GM19240 (cell line): ENCODE results near the gene ZNF273.

Experiments
- DNase-seq: peaks from one replicate; pipeline ENCODE4 v3.0.0; 2011; ENCODE audit warnings: low spot score; ENCODE audit not compliant: insufficient read length

ZNF273 gene

DNA sequence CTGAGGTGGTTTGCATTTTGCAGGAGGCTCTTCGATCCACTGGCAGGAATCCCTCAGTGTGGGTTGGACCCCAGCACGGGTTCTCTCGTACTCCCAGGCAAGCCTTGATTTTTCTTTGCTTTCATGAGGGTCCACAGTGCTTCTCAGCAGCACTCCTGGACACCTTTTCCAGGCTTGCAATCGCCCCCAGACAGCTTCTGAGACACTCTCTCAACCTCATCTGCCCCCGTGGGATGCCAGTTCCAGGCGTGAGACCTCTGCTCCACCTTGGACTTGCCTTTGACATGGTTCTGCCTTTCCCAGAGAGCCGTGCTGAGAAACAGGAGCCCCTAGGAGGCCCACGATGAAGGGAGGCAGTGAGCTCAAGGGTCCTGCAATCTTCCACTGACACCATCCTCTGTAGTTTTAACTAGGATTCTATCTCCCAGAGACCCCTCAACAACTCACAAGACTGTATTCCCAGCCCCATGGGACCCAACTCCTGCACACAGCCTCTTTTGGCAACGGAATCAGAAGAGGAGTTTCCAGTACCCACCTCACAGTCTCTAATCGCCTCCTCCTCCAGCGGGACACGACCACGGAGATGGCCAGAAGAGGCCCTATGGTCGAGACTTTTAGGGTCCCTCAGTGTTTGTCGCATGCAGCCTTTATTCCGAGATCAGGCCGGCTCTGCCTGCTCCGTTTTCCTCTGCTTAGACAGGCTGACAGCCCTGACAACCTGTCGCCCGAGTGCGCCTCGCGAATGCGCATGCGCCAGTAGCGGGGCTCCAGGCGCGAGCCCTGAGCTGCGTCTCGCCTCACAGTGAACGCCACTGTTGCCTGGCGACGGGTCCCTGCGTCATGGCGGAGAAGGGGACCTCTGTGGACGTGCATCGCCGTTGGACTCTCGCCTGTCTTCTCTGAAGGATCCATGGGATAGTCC is 26.0 kb upstream of the ZNF273 start:
- DNase-seq, result no peak

DNA sequence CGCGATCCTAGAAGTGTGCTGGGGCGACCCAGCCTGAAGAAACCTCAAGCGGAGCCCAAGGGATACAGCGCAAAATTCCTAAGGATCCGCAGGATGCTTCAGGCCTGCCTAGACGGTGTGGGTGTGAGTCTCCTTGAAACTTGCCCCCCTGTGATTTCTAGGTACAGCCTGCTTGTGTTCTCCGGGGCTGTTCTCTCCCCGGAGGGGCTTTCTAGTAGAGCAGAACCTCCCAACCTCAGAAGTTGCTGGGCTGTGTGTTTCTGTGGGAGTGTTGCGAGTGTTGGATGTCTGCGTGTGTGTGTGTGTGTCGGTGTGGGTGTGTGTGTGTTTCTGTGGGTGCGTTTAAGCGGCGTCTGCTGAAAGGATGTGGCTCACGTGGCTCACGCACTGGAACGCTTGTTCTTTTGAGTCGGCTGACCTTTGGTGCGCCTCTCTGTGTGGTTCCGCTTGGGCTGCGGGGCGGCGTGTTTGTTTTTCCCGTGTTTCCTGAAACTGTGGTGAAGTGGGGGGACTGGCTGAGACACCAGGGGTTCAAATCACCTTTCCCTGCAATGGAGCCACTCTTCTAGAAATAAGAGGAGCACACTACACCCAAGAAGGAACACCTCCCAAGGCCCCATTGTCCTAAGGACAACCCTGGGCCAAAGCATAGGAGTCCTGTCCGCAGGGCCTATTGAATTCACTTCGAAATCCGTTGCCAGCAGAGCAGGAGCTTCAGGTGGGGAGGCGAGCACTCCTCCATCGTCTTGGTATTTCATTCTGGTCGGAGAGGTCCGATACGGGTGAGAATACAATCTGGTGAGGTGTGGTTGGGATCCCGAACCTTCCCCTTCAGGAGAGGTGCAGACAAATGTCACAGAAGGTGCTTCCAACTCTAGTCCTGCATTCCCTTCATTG is 25.1 kb upstream of the ZNF273 start:
- no peak for DNase-seq

DNA sequence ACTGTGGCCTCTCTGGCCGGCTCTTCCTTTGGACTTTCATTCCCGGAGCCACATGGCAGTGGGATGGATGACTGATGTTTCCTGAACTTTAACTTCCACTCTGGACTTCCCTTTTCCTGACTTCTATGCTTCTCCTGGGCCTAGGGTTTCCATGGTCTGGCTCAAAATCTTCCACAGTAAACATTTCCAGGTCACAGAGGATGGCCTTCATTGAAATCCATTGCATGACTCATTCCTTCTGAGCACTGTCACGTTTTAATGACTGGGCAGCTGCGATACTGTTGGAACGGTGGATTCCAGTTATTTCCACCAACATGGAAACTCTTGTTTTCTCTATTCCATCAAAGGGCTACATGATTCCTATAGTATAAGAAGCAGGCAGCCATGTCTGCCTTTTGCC is 24.4 kb upstream of the ZNF273 start:
- no peak for DNase-seq

DNA sequence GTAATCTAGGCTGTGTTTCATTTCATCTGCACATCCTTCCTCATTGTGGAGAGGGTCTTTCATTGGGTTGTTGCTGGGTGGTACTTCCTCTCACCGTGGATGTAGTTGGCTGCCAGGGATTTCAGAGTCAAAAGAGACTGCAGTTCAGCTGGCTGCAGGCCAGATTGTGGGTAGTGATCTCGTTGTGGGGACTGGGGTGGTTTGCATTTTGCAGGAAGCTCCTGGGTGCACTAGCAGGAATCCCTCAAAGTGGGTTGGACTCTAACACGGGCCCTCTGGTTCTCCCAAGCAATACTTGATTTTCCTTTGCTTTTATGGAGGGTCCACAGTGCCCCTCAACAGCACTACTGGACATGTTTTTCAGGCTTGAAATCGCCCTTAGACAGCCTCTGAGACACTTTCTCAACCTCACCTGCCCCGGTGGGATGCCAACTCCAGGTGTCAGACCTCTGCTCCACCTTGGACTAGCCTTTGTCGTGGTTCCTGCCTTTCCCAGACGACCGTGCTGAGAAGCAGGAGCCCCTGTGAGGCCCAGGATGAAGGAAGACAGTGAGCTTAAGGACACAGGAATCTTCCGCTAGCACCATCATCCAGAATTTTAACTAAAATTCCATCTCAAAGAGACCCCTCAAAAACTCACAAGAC is 23.9 kb upstream of the ZNF273 start:
- no peak for DNase-seq

DNA sequence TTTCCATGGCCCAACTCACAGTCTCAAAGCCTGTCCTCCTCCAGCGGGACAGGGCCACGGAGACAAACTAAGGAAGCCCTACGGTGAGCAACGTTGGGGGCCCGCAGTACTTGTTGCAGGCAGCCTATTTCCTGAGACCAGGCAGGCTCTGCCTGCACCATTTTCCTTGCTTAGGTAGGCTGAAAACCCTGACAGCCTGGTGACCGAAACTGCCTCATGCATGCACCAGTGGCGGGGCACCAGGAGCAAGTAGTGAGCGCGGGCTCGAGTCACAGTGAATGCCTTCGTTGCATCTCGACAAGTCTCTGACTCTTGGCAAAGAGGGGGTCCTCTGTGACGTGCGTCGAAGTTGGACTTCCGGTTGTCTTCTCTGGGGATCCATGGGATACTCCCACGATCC is 23.3 kb upstream of the ZNF273 start:
- DNase-seq, result no peak

DNA sequence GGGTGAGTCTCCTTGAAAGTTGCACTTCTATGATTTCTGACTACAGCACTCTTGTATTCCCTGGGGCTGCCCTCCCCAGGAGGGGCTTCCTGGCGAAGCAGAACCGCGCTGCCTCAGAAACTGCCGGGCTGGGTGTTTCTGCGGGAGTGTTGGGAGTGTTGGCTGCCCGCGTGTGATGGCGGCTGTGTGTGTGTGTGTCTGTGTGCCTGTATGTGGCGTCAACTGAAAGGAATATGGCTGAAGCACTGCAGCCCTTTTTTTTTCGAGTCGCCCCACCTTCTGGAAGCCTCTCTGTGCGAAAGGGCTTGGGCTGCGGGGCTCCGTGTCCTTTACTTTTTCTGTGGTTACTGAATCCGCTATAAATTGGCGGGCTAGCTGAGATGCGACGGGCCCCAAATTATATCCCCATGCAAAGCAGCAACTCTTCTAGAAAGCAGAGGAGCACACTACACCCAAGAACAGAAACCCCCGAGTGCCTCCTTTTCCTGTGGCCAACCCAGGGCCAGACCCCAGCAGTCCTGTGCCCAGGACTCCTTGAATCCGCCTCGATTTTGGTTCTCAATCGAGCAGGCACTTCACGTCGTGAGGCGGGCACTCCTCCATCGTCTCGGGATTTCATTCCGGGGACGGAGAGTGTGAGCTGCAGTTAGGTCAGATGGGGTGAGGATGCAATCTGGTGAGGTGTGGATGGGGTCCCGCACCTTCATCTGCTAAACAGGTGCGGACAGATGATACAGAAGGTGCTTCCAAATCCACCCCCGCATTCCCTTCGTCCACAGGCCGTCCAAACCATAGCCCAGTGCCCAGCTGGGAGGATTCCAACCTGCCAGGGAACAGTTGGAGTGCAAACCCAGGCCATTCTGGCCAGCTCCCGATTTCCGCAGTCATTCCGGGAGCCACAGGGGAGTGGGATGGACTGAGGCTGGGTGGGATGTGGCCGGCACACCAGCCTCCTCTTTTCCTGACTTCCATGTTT is 22.5 kb upstream of the ZNF273 start:
- DNase-seq, result no peak

DNA sequence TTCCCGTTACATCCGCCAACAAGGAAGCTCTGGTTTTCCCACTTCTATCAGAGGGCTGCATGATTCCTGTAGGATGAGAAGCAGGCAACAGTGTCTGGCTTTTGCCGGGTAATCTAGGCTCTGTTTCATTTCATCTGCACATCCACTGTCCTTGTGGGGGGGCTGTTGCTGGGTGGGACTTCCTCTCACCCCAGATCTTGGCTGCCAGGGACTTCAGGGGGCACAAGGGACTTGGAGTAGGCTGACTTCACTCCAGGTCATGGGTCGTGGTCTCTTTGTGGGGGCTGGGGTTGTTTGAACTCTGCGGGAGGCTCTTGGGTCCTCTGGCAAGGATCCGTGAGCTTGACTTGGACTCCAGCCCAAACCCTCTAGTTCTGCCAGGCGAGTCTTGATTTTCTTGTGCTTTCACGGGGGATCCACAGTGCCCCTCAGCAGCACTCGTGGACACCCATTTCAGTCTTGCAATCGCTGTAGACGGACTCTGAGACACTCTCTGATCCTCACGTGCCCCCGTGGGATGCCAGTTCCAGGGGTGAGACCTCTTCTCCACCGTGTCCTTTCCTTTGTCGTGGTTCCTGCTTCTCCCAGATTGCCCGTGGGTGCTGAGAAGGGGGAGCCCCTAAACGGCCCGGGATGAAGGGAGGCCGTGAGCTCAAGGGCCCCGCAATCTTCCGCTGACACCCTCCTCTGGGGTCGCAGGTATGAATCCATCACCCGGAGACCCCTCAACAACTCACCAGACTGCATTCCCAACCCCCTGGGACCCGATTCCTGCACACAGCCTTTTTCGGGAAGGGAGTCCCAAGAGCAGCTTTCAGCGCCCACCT is 21.4 kb upstream of the ZNF273 start:
- no peak for DNase-seq

DNA sequence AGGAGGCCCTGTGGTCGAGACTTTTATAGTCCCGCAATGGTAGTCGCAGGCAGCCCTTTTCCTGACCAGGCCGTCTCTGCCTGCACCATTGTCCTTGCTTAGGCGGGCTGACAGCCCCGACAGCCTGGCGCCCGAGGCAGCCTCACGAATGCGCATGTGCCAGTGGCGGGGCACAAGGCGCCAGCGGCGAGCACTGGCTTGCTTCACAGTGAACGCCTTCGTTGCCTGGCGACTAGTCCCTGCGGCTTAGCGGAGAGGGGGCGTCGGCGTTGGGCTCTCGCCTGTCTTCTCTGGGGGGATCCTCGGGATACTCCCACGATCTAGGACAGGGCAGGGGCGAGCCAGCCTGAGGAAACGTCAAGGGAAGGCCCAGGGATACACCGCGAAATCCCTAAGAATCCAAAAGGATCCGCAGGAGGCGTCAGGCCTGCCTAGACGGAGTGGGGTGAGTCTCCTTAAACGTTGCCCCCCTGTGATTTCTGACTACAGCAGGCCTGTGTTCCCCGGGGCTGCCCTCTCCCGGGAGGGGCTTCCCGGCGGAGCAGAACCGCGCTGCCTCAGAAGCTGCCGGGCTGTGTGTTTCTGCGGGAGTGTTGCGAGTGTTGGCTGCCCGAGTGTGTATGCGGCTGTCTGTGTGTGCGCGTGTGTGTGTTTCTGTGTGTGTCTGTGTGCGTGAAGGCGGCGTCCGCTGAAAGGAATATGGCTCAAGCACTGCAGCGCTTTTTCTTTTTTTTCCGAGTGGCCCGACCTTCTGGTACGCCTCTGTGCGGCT is 20.5 kb upstream of the ZNF273 start:
- DNase-seq, result no peak

DNA sequence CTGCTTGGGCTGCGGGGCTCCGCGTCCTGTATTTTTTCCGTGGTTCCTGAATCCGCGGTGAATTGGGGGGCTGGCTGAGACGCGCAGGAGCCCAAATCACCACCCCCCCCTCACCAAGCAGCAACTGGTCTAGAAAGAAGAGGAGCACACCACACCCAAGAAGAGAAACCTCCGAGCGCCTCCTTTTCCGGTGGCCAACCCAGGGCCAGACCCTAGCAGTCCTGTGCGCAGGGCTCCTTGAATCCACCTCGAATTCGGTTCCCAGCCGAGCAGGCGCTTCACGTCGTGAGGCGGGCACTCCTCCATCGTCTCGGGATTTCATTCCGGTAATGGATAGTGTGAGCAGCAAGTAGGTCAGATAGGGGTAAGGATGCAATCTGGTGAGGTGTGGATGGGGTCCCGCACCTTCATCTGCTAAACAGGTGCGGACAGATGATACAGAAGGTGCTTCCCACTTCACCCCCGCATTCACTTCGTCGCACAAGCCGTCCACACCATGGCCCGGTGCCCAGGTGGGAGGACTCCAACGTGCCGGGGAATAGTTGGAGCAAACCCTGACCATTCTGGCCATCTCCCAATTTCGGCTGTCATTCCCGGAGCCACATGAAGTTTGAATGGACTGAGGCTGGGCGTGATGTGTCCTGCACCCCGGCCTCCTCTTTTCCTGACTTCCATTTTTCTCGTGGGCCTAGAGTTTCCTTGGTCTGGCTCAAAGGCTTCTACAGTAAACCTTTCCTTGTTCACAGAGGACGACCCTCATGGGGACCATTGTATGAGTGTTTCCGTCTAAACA is 19.8 kb upstream of the ZNF273 start:
- no peak for DNase-seq

DNA sequence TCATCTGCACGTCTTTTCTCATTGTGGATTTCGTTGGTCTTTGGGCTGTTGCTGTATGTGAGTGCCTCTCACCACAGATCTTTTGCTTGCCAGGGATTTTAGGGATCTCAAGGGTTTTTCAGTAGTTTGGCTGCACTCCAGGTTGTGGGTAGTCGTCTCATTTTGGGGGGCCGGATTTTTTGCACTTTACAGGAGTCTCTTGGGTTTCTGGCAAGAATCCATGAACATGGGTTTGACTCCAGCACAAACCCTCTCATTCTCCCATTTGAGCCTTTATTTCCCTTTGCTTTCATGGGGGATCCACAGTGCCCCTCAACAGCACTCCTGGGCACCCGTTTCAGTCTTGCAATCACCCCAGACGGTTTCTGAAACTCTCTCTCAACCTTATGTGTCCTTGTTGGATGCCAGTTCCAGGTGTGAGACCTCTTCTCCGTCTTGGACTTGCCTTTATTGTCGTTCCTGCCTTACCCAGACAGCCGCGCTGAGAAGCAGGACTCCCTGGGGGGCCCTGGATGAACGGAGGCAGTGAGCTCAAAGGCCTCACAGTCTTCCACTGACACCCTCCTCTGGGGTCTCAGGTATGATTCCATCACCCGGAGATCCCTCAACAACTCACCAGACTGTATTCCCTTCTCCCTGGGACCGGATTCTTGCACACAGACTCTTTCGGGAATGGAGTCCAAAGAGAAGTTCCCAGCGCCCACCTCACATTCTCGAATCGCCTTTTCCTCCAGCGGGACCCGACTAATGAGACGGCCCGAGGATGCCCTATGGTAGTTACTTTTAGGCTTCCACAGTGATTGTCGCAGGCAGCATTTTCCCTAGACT is 18.8 kb upstream of the ZNF273 start:
- DNase-seq, result no peak

DNA sequence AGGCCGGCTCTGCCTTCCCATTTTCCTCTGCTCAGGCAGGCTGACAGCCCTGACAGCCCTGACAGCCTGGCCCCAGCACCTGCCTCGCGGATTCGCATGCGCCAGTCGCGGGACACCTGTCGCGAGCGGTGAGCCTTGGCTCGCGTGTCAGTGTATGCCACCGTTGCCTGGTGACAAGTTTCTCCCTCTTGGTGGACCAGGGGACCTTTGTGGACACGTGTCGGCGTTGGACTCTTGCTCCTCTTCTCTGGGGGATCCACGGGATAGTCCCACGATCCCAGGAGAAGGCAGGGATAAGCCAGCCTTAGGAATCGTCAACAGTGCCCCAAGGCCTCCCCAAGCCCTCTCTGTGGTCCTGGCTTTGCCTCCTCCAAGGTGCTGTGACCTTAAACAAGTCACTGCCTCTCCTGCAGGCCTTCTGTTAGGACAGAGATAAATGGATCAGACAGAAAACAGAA is 18.1 kb upstream of the ZNF273 start:
- DNase-seq, result no peak

DNA sequence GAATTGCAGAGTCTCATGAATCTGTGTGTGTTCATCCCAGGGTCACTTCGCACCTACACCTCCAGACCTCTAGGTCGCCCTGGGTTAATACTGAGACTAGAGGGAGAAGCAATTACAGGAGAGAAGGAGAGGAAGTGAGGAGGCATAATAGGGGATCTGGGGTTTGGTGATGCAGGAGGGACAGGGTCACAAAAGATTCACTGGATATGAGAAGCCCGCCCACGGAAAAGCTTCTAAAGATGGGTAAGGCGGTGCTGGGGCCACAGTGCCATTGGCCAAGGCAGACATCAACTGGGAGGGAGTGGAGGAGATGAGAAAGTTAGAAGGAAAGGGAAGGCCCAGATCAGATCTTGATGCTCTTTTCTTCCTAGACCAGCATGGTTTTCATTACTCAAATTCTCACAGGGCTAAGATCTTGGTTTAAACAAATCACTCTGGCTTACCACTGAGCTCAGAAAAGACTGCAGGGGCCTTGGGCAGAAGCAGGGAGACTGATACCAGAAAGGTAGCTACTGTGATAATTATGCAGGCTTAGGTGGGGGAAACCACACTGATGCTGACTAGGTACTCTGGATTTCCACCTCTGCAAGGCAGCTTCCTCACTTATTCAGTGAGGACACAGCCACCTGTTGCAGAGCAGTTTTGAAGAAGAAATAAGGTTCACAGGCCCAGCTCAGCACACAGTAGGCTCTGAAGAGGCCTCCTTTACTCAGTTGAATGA is 17.4 kb upstream of the ZNF273 start:
- no peak for DNase-seq

DNA sequence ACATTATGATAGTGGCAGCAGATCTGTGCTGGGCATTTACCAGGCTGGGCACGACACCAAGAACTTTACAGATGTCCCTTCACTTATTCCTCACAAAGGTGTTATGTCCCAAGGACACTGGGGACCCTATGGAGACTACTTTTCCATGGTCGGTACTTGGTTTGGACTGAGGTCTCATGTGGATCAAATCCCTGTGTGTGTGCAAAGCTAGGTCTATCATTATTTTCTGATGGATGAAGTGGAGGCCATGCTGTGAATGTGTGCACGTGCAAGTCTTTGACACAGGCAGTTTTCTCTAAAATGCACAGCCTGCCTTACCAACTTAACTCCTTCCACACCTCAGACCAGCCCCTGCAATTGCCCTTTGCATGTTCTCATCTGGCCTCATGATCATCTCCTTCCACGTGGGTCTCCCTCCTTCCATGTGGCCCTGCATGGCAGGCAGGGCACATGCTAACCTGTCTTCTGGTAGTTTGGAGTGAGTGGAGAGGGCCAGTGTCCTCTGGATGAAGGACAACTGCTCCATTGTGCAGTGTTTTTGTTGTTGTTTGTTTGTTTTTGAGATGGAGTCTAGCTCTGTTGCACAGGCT is 16.0 kb upstream of the ZNF273 start:
- DNase-seq, result no peak

DNA sequence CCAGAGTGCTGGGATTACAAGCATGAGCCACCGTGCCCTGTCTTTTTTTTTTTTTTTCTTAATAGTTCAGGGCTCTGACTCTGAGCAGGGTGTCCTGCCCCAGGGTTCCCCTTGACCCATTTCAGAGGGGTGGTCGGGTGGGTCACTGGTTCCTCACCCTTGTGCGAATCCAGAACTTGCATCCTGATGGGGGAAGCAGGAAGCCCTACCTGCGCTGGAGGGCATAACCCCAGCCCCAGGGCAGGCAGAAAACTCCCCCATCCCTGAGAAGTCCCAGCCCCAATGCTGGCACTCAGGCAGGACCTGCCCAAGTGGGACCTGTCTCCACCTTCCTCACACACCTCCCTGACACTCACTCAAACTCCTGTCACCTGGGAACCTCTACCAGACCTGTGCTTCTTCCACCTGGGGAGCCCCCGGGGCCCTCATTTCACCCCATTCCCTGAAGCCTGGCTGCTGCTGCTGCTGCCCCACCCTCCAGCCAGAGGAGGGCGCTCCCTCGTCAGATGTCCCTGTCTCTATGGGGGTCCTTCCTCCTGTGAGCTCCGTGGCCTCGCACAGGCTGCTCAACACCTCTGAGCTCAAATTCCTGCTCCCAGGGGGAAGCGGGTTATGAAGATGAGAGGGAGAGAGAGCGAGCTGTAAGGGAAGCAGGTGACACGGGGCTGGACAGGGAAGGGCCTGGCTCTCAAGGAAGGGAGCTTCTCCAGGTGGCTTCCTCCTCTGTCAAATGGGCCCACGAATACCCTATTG is 15.1 kb upstream of the ZNF273 start:
- DNase-seq, result no peak

DNA sequence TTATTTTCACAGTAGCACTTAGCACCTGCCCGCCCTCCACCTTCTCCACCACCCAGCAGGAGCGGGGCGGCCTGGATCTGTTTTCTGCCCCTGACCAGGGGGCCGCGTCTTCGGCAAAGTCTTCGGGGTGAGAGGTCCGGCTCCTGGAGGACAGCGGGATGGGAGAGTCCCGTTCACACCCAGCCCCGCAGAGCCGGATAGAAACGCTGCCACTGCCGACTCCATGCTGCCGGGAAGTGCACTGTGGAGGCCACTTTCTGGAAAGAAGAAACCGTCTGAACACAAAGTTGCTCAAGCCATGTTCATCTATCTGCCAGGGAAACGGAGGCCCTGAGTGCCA is 14.5 kb upstream of the ZNF273 start:
- DNase-seq, result no peak
